GM18907 (cell line): ENCODE data around the gene OR1D5.
"Not testable (repeated sequence)": the region's sequence is repeated elsewhere in the genome, so short reads cannot be mapped to it uniquely, and the experiment has no call there.

ENCODE experiments used
- ATAC-seq: cut with Tn5 transposase; IDR thresholded peaks from one replicate; pipeline ENCODE4 v1.9.1; 2021; ENCODE audit warnings: mild to moderate bottlenecking, moderate library complexity; ENCODE audit not compliant: unreplicated experiment

OR1D5 gene, protein sequence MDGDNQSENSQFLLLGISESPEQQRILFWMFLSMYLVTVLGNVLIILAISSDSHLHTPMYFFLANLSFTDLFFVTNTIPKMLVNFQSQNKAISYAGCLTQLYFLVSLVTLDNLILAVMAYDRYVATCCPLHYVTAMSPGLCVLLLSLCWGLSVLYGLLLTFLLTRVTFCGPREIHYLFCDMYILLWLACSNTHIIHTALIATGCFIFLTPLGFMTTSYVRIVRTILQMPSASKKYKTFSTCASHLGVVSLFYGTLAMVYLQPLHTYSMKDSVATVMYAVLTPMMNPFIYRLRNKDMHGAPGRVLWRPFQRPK

GRCh38 chr17:3063507-3063906 is at the start of gene OR1D5:
Gene OR1D5, minus strand, starts transcription at chr17:3063607. Its CDS starts 0 bp downstream, at chr17:3063607.
- ATAC-seq = not testable (repeated sequence)

DNA sequence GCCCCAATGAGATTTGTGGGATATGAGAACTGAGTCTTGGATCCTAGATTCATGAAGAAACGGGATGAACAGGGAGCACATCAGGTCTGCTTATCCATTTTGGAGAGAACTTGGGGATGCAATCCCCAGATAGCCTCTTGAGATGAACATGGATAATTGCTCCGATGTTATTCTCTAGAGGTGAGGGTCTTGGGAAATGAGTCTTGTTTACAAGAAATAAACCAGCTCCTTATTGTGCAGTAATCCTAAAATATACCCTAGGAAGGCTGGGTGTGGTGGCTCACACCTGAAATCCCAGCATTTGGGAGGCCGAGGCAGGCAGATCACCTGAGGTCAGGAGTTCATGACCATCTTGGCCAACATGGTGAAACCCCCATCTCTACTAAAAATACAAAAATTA is 40.9 kb upstream of the OR1D5 start, which contains the start of gene OR1D2:
Gene OR1D2 (minus strand): TSS at position 101 of the 400 bp plus-strand sequence. CDS start 11,426 bp downstream, outside the sequence.
- no peak for ATAC-seq

GRCh38 chr17:3073850-3074249 is 10.4 kb upstream of the OR1D5 start:
- not testable (repeated sequence) for ATAC-seq

DNA sequence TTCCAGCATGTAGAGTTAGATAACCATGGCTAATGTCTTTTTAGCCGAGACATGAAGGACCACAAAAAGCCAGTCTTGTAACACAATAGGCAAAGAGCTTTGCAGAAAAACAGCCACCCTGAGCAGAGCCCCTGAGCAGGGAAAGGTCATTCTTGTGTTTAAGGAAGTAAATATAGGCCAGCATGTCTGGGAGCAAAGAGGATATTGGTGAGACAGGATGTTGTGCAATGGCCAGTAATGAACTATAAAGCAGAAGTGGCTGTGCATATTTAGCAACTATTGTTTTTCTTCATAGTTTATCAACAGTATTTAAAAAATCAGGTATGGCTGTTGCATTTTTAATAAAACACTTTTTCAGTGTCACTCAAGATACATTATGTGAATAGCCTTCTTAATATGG is 1.8 kb upstream of the OR1D5 start:
- not testable (repeated sequence) for ATAC-seq

- ATAC-seq = not testable (repeated sequence)
Observed at GRCh38 chr17:3062824-3063377, 506 bp downstream of the OR1D5 start.

DNA sequence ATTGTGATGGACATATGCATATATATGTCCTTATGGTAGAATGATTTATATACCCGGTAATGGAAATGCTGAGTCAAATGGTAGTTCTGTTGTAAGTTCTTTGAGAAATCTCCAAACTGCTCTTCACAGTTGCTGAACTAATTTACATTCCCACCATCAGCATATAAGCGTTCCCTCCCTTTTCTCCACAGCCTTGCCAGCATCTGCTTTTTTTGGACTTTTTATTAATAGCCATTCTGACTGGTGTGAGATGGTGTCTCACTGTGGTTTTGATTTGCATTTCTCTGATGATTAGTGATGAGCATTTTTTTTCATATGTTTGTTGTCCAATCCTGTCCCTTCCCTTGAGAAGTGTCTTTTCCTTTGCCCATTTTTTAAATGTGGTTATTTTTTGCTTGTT is 8.5 kb downstream of the OR1D5 start:
- not testable (repeated sequence) for ATAC-seq

DNA sequence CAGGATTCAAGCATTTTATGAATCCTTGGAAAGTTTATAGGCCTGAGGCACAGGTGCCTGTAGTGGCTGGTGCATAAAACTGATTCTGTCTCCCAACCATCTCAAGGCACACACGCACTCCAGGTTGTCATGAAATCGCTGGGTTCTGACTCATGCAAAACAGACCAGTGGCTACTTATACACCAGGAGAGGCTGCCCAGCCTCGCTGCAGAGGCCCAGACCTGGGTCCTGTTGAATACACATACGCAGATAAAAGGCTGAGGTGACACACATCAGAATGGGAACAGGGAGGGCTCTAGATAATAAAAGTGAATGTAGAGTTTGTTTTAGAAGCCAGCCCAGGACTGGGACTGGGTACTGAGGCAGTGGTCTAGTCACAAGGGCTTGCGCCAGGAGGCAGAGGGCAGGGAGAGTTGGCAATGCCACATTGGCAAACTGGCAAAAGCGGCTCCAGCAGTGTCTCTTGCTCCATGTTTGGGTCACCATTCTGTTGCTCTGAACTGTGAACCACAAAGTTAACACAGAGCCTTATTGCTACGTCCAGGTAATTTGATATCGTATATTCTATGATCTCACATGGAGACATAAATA is 13.6 kb downstream of the OR1D5 start:
- ATAC-seq = no peak

GRCh38 chr17:3048727-3049471 is 14.5 kb downstream of the OR1D5 start:
- peak; percentile 97 for ATAC-seq

DNA sequence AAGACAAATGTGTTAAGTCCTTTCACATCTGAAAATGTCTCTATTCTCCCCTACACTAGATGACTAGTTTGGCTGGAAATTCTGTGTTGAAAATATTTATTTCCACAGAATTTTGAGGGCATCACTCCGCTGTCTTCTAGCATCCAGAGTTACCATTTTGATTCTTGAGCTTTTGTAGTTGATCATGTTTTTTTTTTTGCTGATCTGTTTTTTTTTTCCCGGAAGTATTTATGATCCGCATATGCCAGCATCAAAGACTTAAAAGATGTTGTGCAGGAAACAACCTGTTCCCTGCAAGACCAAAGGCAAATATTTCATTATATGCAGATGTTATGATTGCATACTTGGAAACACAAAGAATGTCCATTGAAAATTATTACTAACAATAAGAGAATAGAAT is 16.7 kb downstream of the OR1D5 start:
- ATAC-seq = no peak

- no peak for ATAC-seq
Observed at GRCh38 chr17:3043737-3044365, 19.6 kb downstream of the OR1D5 start.

DNA sequence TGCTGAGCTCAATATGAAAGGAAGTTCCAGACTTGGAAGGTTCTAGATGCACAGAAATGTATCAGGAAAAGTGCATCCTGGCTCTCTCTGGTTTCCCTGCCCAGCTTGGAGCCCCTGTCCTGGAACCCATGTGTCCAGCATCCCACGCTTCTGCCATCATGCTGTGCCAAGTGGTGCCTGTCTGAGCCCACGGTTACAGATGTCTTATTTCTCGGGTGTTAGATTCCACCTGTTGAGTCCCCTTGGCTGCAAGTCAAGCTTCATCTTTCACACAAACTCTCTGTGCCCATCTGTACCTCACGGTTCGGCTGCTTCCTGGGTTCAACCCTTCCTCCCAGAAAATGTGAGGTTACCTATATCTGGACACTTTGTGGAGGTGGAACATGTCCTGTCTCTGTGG is 22.5 kb downstream of the OR1D5 start:
- ATAC-seq = no peak

GRCh38 chr17:3039736-3040135 is 23.7 kb downstream of the OR1D5 start:
- no peak for ATAC-seq

- ATAC-seq = no peak
Observed at GRCh38 chr17:3038941-3039340, 24.5 kb downstream of the OR1D5 start.

GRCh38 chr17:3037259-3037658 is 26.1 kb downstream of the OR1D5 start:
- ATAC-seq = no peak

DNA sequence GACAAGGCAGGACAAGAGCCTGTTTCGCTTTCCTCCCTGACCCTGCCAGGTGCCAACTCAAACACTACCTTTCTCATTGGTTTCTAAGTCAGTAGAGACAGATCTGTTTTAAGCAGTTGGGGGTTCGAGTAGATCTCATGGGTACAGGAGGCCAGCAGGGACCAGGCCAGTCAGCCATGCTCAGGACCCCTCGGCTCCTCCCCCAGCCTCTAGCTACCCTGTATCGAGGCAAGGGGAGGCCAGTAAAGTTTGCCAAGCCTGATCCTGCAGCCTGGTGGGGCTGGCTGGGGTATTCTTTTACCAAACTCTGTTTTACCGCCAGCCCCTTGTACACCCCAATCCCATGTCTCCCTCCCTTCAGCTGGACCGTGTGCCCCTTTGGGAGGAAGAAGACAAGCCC is 26.6 kb downstream of the OR1D5 start:
- no peak for ATAC-seq

GRCh38 chr17:3035968-3036280 is 27.5 kb downstream of the OR1D5 start:
- no peak for ATAC-seq

- no peak for ATAC-seq
Observed at GRCh38 chr17:3035256-3035967, 28.0 kb downstream of the OR1D5 start.

- ATAC-seq = no peak
Observed at GRCh38 chr17:3034578-3034920, 28.9 kb downstream of the OR1D5 start.

- ATAC-seq = no peak
Observed at GRCh38 chr17:3033741-3034577, 29.4 kb downstream of the OR1D5 start.

- no peak for ATAC-seq
Observed at GRCh38 chr17:3033248-3033640, 30.2 kb downstream of the OR1D5 start.
